Esophagus squamous epithelium (tissue), 4 donors: Measurements from ENCODE around the gene TNNC2.

Source experiments
- POLR2A ChIP-seq, 4 donors: fragments of 450-650 bp; IDR thresholded peaks; one replicate each; pipeline ENCODE4 v1.6.1; 2017; ENCODE audit warnings: antibody characterized with exemption in 4 of 4, mild to moderate bottlenecking in 4 of 4, moderate library complexity in 3 of 4
- TF ChIP-seq, protein P1 (sequence below), 6 experiments: fragments of 450-650 bp in 4 of 6; fragments of 200-600 bp in 2 of 6; sonication (generic) in 2 of 6; IDR thresholded peaks; one replicate each; pipeline ENCODE4 v1.5.1; 2016 to 2019; ENCODE audit warnings: antibody characterized with exemption in 6 of 6, mild to moderate bottlenecking in 4 of 6, moderate library complexity in 4 of 6

DNA sequence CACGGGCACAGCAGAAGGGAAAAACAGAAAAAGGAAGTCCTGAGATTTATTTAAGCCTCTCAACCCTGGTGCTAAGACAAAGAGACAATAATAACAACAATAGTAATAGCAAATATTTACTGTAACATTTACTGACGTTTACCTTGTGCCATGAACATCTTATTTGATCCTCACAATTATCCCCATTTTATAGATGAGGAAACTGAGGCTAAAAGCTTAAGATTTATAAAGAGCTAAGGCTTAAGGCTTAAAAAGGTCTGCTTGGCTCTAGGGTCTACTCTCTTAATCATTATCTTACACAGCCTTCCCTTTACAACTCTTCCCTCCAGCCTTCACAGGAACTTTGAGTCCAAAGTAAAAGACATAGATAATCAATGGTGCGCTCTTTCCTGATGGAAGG, 38.8 kb downstream of the TNNC2 start:
- no peak for TF ChIP-seq POLR2A (IDR thresholded peaks at IDR 0.05)
- TF ChIP-seq, protein P1, sequence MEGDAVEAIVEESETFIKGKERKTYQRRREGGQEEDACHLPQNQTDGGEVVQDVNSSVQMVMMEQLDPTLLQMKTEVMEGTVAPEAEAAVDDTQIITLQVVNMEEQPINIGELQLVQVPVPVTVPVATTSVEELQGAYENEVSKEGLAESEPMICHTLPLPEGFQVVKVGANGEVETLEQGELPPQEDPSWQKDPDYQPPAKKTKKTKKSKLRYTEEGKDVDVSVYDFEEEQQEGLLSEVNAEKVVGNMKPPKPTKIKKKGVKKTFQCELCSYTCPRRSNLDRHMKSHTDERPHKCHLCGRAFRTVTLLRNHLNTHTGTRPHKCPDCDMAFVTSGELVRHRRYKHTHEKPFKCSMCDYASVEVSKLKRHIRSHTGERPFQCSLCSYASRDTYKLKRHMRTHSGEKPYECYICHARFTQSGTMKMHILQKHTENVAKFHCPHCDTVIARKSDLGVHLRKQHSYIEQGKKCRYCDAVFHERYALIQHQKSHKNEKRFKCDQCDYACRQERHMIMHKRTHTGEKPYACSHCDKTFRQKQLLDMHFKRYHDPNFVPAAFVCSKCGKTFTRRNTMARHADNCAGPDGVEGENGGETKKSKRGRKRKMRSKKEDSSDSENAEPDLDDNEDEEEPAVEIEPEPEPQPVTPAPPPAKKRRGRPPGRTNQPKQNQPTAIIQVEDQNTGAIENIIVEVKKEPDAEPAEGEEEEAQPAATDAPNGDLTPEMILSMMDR (IDR thresholded peaks at IDR 0.05), result no peak
